Activated gamma-delta T cell treated with anti-CD3 and anti-CD28 coated beads, Interleukin-2, amount 50 U/mL, for 16 hours (primary cell): ENCODE results near the gene SULT2A1.
"Not testable (repeated sequence)": the region's sequence is repeated elsewhere in the genome, so short reads cannot be mapped to it uniquely, and the experiment has no call there.

Experiments used
- DNase-seq: peaks from one replicate; pipeline ENCODE4 v3.0.0-alpha.2; 2020; ENCODE audit warnings: low read depth

The SULT2A1 gene

GRCh38 chr19:47860602-47861297 lies 25.4 kb downstream of the SULT2A1 start:
- DNase-seq, result no peak

GRCh38 chr19:47859838-47860237 lies 26.3 kb downstream of the SULT2A1 start:
- DNase-seq, result not testable (repeated sequence)

GRCh38 chr19:47858646-47859285 lies 27.3 kb downstream of the SULT2A1 start, which contains the start of gene TPRX2:
Gene TPRX2 (plus strand): TSS chr19:47859235. CDS start chr19:47859247, 12 bp downstream.
- DNase-seq, result not testable (repeated sequence)

GRCh38 chr19:47858231-47858630 lies 27.9 kb downstream of the SULT2A1 start:
- DNase-seq, result not testable (repeated sequence)

- no peak for DNase-seq
Measured at GRCh38 chr19:47854459-47854858, 31.7 kb downstream of the SULT2A1 start.

- no peak for DNase-seq
Measured at GRCh38 chr19:47853003-47853402, 33.1 kb downstream of the SULT2A1 start.

GRCh38 chr19:47848823-47849473 lies 37.2 kb downstream of the SULT2A1 start:
- DNase-seq, result no peak

- DNase-seq, result no peak
Measured at GRCh38 chr19:47848425-47848822, 37.7 kb downstream of the SULT2A1 start.

- DNase-seq, result no peak
Measured at GRCh38 chr19:47842941-47843340, 43.2 kb downstream of the SULT2A1 start.

- no peak for DNase-seq
Measured at GRCh38 chr19:47839913-47840312, 46.2 kb downstream of the SULT2A1 start.

GRCh38 chr19:47839411-47839810 lies 46.7 kb downstream of the SULT2A1 start:
- no peak for DNase-seq

- no peak for DNase-seq
Measured at GRCh38 chr19:47836038-47836437, 50.1 kb downstream of the SULT2A1 start.

GRCh38 chr19:47832723-47833122 lies 53.4 kb downstream of the SULT2A1 start:
- no peak for DNase-seq

GRCh38 chr19:47826800-47827199 lies 59.3 kb downstream of the SULT2A1 start:
- no peak for DNase-seq

- no peak for DNase-seq
Measured at GRCh38 chr19:47824396-47824795, 61.7 kb downstream of the SULT2A1 start.

GRCh38 chr19:47821460-47822020 lies 64.6 kb downstream of the SULT2A1 start, which contains the start of gene CRX:
Gene CRX (plus strand): TSS chr19:47821937. CDS start chr19:47834444, 12,507 bp downstream.
- DNase-seq, result no peak
